Measurements from ENCODE around the gene SLC2A4. TPM values are rescaled to one million over a fixed set of nuclear protein-coding genes. Genes with fewer than 3 reads are reported as not detected.
A peak's percentile ranks its signal among the peaks of the same experiment; 100 is the strongest.

The SLC2A4 gene
- total RNA-seq, 1 donor from 2014 or later, result 146 TPM

GRCh38 chr17:7304179-7304578, 22.7 kb downstream of the SLC2A4 start:
- TF ChIP-seq CTCF (IDR thresholded peaks at IDR 0.05; ENCODE audit: borderline replicate concordance), result no peak
- Histone ChIP-seq H3K27me3 (ENCODE audit: low read depth) (no peaks in the 10 kb centered on the region), H3K4me1 (peaks cover 23% of the 10 kb centered on the region), H3K4me3 (no peak overlapping the region), H3K9me3 (replicated peaks) (no peaks in the 10 kb centered on the region), H3K27ac (replicated peaks) (no peak overlapping the region), H3K36me3 (no peaks in the 10 kb centered on the region)
- intact Hi-C loops (cut with micrococcal nuclease), result no loop called here
- DNase-seq, result no peak

GRCh38 chr17:7306911-7307685, 25.6 kb downstream of the SLC2A4 start, which contains the start of gene EIF5A:
TSS of gene EIF5A (plus strand) at chr17:7307628. CDS start at chr17:7309636, 2,008 bp downstream.
- Histone ChIP-seq H3K36me3 (peaks cover 29% of the 10 kb centered on the region), H3K27me3 (ENCODE audit: low read depth) (no peaks in the 10 kb centered on the region), H3K27ac (replicated peaks) (peak within 1 kb of the TSS; percentile 99), H3K4me3 (peak within 1 kb of the TSS; percentile 97), H3K4me1 (peaks cover 50% of the 10 kb centered on the region), H3K9me3 (replicated peaks) (no peaks in the 10 kb centered on the region)
- intact Hi-C loops (cut with micrococcal nuclease), result no loop called here
- peak; percentile 100 for DNase-seq
- TF ChIP-seq CTCF (IDR thresholded peaks at IDR 0.05; ENCODE audit: borderline replicate concordance), result no peak

GRCh38 chr17:7307686-7308624, 26.4 kb downstream of the SLC2A4 start:
- no peaks in the 10 kb centered on the region for H3K27me3 ChIP-seq (ENCODE audit: low read depth)
- peaks cover 37% of the 10 kb centered on the region for H3K36me3 ChIP-seq
- intact Hi-C loops (cut with micrococcal nuclease), result no loop called here
- H3K4me1 ChIP-seq, result peaks cover 59% of the 10 kb centered on the region
- peak overlapping the region; percentile 99 for H3K27ac ChIP-seq (replicated peaks)
- TF ChIP-seq CTCF (IDR thresholded peaks at IDR 0.05; ENCODE audit: borderline replicate concordance), result peak; percentile 37
- peak; percentile 59 for DNase-seq
- H3K4me3 ChIP-seq, result peak overlapping the region; percentile 97
- no peaks in the 10 kb centered on the region for H3K9me3 ChIP-seq (replicated peaks)

- H3K9me3 ChIP-seq (replicated peaks), result no peaks in the 10 kb centered on the region
- no peaks in the 10 kb centered on the region for H3K27me3 ChIP-seq (ENCODE audit: low read depth)
- peak overlapping the region; percentile 99 for H3K27ac ChIP-seq (replicated peaks)
- peaks cover 46% of the 10 kb centered on the region for H3K36me3 ChIP-seq
- DNase-seq, result peak; percentile 63
- H3K4me1 ChIP-seq, result peaks cover 68% of the 10 kb centered on the region
- no peak for TF ChIP-seq CTCF (IDR thresholded peaks at IDR 0.05; ENCODE audit: borderline replicate concordance)
- intact Hi-C loops (cut with micrococcal nuclease), result no loop called here
- H3K4me3 ChIP-seq, result peak overlapping the region; percentile 97
Observed at GRCh38 chr17:7308625-7309433, 27.3 kb downstream of the SLC2A4 start.

- intact Hi-C loops (cut with micrococcal nuclease), result no loop called here
- no peak for DNase-seq
- H3K36me3 ChIP-seq, result peaks cover 50% of the 10 kb centered on the region
- no peak for TF ChIP-seq CTCF (IDR thresholded peaks at IDR 0.05; ENCODE audit: borderline replicate concordance)
- H3K4me3 ChIP-seq, result peak overlapping the region; percentile 97
- H3K9me3 ChIP-seq (replicated peaks), result no peaks in the 10 kb centered on the region
- H3K27me3 ChIP-seq (ENCODE audit: low read depth), result no peaks in the 10 kb centered on the region
- H3K27ac ChIP-seq (replicated peaks), result peak overlapping the region; percentile 99
- peaks cover 76% of the 10 kb centered on the region for H3K4me1 ChIP-seq
Observed at GRCh38 chr17:7309628-7310027, 28.1 kb downstream of the SLC2A4 start.

Data from left ventricle myocardium inferior (tissue), 1 donor.